ENCODE measurements around the gene KDM4C. TPM values are rescaled to one million over a fixed set of nuclear protein-coding genes. Genes with fewer than 3 reads are reported as not detected.

Gene KDM4C
- total and polyA plus RNA-seq, 12 donors: 6.1 to 18.2 (median 14.6) TPM

DNA sequence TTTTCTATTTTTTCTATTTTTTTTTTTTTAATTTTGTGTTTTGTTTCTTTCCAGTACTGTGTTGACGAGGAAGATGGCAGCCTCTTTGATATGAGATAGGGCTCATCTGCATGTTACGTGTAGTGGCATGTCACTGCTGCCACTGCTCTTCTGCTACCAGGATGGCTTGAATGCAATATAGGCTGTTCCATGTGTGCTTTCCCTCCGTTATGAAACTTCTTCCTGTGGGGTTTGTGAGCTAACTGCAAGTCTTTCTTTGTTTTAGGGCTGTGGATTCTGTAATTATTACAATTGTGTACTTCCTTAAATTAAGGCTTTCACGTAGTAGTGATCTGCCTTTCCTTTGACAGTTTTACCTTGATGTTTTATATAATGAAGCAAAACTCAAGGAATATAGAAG is 184.6 kb downstream of the KDM4C start:
- H3K36me3 ChIP-seq: no peaks in the 10 kb centered on the region
- TF ChIP-seq, protein P1, sequence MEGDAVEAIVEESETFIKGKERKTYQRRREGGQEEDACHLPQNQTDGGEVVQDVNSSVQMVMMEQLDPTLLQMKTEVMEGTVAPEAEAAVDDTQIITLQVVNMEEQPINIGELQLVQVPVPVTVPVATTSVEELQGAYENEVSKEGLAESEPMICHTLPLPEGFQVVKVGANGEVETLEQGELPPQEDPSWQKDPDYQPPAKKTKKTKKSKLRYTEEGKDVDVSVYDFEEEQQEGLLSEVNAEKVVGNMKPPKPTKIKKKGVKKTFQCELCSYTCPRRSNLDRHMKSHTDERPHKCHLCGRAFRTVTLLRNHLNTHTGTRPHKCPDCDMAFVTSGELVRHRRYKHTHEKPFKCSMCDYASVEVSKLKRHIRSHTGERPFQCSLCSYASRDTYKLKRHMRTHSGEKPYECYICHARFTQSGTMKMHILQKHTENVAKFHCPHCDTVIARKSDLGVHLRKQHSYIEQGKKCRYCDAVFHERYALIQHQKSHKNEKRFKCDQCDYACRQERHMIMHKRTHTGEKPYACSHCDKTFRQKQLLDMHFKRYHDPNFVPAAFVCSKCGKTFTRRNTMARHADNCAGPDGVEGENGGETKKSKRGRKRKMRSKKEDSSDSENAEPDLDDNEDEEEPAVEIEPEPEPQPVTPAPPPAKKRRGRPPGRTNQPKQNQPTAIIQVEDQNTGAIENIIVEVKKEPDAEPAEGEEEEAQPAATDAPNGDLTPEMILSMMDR (IDR thresholded peaks at IDR 0.05): no peak
- intact Hi-C loops (cut with DNase I): no loop called here
- ATAC-seq (no peak), DNase-seq (no peak)
- H3K27ac ChIP-seq: no peak overlapping the region
- H3K27me3 ChIP-seq: no peaks in the 10 kb centered on the region
- H3K4me3 ChIP-seq: no peak overlapping the region
- whole genome bisulfite sequencing, 2 donors: 84 to 90% methylated on average over 4 of the region's 4 CpGs
- no peaks in the 10 kb centered on the region for H3K9me3 ChIP-seq
- peaks cover 0 to 34% (median 25%) of the 10 kb centered on the region in 9 donors for H3K4me1 ChIP-seq

DNA sequence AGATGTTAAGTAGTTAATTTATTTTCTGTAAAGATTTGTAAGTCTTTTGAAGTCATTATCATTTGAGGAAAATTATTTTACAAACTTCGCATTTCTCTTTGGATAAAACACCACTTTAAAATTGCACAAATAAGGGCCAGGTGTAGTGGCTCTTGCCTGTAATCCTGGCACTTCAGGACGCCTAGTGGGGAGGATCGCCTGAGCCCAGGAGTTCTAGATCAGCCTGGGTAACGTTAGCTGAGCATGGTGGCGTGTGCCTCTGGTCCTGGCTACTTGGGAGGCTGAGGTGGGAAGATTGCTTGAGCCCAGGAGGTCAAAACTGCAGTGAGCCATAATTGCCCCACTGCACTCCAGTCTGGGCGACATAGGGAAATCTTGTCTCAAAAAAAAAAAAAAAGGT is 185.5 kb downstream of the KDM4C start:
- no peaks in the 10 kb centered on the region for H3K9me3 ChIP-seq
- 88 to 98% methylated on average over 6 of the region's 6 CpGs for WGBS, 2 donors
- intact Hi-C loops (cut with DNase I): no loop called here

DNA sequence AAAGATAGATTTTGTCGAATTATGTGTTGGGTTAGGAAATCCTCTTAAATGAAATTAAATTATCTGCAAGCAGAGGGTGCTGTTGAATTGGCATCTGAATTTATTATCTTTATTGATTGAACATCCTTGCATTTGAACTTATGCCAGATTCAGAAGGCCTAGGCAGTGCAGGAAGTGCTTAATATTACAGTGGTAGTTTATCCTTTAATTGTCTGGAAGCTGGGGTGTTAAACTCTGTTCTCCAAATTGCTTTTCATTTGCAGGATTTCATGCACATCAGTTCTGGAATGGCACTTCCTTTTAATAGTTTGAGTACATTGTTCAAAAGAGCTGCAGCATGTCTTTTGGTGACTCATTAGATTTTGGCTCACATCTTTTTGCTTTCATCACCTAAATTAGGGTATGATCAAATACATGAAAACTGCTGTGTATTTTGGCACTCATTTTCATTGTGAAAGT is 186.3 kb downstream of the KDM4C start:
- Histone ChIP-seq H3K36me3 (no peaks in the 10 kb centered on the region), H3K27me3 (no peaks in the 10 kb centered on the region), H3K4me3 (no peak overlapping the region), H3K4me1 (peaks cover 0 to 20% (median 17%) of the 10 kb centered on the region in 9 donors), H3K27ac (no peak overlapping the region), H3K9me3 (no peaks in the 10 kb centered on the region)
- intact Hi-C loops (cut with DNase I): no loop called here
- WGBS, 2 donors: 53 to 68% methylated on average over 1 of the region's 1 CpG
- TF ChIP-seq, protein P1 (IDR thresholded peaks at IDR 0.05): peak in 2 of 9 donors; percentile 26 to 27
- DNase-seq (no peak), ATAC-seq (peak in 5 of 8 donors; percentile 46 to 65 (median 57))

More for the DNA sequence above, 185.5 kb downstream of the KDM4C start:
- ATAC-seq (no peak), DNase-seq (no peak)
- Histone ChIP-seq H3K36me3 (no peaks in the 10 kb centered on the region), H3K4me3 (no peak overlapping the region), H3K27ac (no peak overlapping the region), H3K27me3 (no peaks in the 10 kb centered on the region), H3K4me1 (peaks cover 0 to 26% (median 22%) of the 10 kb centered on the region in 9 donors)
- TF ChIP-seq, protein P1 (IDR thresholded peaks at IDR 0.05): no peak

DNA sequence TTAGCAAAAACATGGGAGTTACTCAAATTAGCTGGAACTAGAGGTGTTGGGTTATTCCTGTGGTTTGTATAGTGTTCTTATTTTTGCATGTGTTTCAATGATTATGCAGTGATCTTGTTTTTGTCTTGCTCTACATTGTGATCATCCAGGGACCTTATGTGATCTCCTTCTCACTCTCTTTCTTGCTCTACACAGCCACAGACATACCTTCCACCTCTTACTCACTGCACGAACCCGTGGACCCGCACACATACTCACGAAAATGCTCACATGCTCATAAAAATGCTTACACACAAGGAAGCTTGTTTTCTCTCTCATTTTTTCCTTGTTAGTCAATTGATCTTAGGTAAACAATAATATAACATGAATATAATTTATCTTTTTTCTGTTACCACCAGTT is 187.1 kb downstream of the KDM4C start:
- Histone ChIP-seq H3K4me3 (no peak overlapping the region), H3K9me3 (no peaks in the 10 kb centered on the region), H3K27me3 (no peaks in the 10 kb centered on the region), H3K36me3 (no peaks in the 10 kb centered on the region), H3K4me1 (peaks cover 0 to 19% (median 17%) of the 10 kb centered on the region in 9 donors), H3K27ac (no peak overlapping the region)
- no peak for ATAC-seq
- TF ChIP-seq, protein P1 (IDR thresholded peaks at IDR 0.05): no peak
- WGBS, 2 donors: 96 to 97% methylated on average over 4 of the region's 4 CpGs
- no peak for DNase-seq
- intact Hi-C loops (cut with DNase I): no loop called here
